Fibroblast of pulmonary artery (primary cell): Measurements from ENCODE around the gene FRMD1.

ENCODE experiments used
- DNase-seq: peaks from one replicate; pipeline ENCODE4 v3.0.0-alpha.2; 2010; ENCODE audit warnings: low read depth
- H3K4me3 ChIP-seq: replicated peaks from 2 replicates; pipeline ENCODE4 v1.5.1; 2011; ENCODE audit warnings: low read depth, mild to moderate bottlenecking, control low read depth, low read length, moderate library complexity
- CTCF ChIP-seq: IDR thresholded peaks from 2 replicates; pipeline ENCODE4 v1.5.1; 2011; ENCODE audit warnings: mild to moderate bottlenecking, control low read depth, low read length, inconsistent platforms; ENCODE audit errors: missing control alignments

The FRMD1 gene

GRCh38 chr6:168113226-168113625, 34.2 kb upstream of the FRMD1 start:
- DNase-seq: no peak
- no peak overlapping the region for H3K4me3 ChIP-seq
- TF ChIP-seq CTCF: no peak

- TF ChIP-seq CTCF: no peak
- no peak overlapping the region for H3K4me3 ChIP-seq
- no peak for DNase-seq
Observed at GRCh38 chr6:168111911-168112310, 32.9 kb upstream of the FRMD1 start.

GRCh38 chr6:168110437-168110836, 31.4 kb upstream of the FRMD1 start:
- no peak for DNase-seq
- TF ChIP-seq CTCF: no peak
- H3K4me3 ChIP-seq: no peak overlapping the region

GRCh38 chr6:168109171-168109570, 30.2 kb upstream of the FRMD1 start:
- H3K4me3 ChIP-seq: no peak overlapping the region
- no peak for TF ChIP-seq CTCF
- no peak for DNase-seq

GRCh38 chr6:168107191-168107983, 28.4 kb upstream of the FRMD1 start:
- peak; percentile 19 for DNase-seq
- TF ChIP-seq CTCF: no peak
- H3K4me3 ChIP-seq: no peak overlapping the region

- no peak for DNase-seq
- H3K4me3 ChIP-seq: no peak overlapping the region
- TF ChIP-seq CTCF: no peak
Observed at GRCh38 chr6:168106633-168107005, 27.6 kb upstream of the FRMD1 start.

- no peak for DNase-seq
- H3K4me3 ChIP-seq: no peak overlapping the region
- no peak for TF ChIP-seq CTCF
Observed at GRCh38 chr6:168105813-168106632, 27.0 kb upstream of the FRMD1 start.
